SH-SY5Y (cell line): ENCODE measurements around the gene PPP1R14C.

Experiments
- GATA2 ChIP-seq: IDR thresholded peaks from 2 replicates; pipeline ENCODE4 v1.6.1; 2011; ENCODE audit warnings: mild to moderate bottlenecking, low read depth, low read length
- GATA3 ChIP-seq: IDR thresholded peaks from 2 replicates; pipeline ENCODE4 v1.6.1; 2011; ENCODE audit warnings: low read depth, mild to moderate bottlenecking, low read length, moderate library complexity

Gene PPP1R14C

DNA sequence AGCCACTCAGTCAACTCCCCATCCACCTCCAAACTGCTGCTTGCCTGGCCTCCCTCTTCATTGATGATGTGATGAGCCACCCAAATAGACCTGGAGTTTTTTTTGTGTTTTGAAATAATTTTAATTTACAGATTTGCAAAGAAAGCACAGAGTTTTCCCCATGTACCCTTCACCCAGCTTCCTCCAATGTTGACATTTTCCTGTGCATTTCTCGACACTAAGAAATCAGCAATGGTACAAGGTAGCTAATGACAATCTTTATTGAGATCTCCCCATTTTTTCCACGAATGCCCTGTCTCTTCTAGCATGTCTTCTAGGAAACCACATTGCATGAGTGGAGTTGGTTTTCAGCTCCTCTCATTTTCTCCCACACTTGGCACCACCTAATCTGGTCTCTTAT is 30.1 kb downstream of the PPP1R14C start:
- TF ChIP-seq GATA2 (no peak), GATA3 (no peak)

GRCh38 chr6:150175586-150176151 is 32.8 kb downstream of the PPP1R14C start:
- TF ChIP-seq GATA3 (no peak), GATA2 (no peak)

DNA sequence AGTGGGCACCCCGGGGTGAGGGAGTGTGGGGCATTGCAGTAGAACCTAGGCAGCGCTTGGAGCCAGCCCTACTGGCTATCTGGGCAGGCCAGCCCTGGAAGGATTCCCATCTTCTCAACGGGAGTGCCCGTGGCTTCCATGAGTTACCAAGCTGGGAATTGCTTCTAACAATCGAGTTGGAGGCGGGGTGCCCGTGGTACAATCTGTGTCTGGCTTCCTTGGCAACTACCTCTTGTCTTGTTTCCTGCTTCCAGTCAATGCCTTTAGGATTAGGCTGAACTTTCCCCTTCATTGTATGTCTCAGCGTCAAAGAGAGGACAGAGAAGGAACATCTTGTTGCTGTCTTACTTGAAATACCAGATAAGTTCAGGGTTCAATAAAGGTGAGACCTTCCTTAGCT is 33.3 kb downstream of the PPP1R14C start:
- TF ChIP-seq GATA2 (no peak), GATA3 (no peak)

- no peak for TF ChIP-seq GATA2
- no peak for TF ChIP-seq GATA3
These were observed 33.8 kb downstream of the PPP1R14C start for GRCh38 chr6:150176659-150177058.

DNA sequence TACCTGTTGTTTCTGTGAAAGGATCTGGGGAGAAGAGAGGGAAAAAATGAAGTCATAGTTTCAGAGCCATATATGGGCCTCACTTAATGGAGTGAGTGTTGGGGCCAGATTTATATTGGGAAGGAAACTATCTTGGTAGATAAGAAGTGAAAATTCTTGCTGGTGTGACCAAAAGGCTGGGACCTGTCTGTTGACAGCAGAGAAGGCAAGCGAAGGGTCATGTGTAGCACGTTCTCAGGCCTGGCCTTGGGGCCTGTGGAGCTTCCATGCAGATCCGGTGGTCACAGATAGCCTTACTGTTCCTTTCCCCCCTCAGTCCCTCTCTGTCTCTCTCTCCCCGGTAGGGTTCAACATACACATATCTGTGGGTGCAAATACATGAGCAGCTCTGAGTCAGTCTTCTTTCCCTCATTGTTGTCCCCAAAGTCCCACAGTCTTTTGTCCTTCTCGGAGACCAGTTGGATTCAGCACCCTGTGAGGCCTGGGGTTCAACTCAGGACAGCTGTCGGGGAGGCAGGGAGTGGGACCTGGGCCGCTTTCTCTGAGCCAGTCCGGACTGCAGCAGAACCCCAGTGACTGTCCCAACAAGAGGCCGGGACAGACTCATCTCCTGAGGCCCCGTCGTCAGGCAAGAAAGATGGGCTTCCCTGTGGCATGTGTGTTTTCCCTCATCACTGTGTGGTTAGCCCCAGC is 34.6 kb downstream of the PPP1R14C start:
- TF ChIP-seq GATA2 = no peak
- no peak for TF ChIP-seq GATA3

GRCh38 chr6:150177952-150178520 is 35.2 kb downstream of the PPP1R14C start:
- TF ChIP-seq GATA3 (no peak), GATA2 (no peak)

GRCh38 chr6:150179030-150179429 is 36.2 kb downstream of the PPP1R14C start:
- no peak for TF ChIP-seq GATA2
- TF ChIP-seq GATA3 = no peak

DNA sequence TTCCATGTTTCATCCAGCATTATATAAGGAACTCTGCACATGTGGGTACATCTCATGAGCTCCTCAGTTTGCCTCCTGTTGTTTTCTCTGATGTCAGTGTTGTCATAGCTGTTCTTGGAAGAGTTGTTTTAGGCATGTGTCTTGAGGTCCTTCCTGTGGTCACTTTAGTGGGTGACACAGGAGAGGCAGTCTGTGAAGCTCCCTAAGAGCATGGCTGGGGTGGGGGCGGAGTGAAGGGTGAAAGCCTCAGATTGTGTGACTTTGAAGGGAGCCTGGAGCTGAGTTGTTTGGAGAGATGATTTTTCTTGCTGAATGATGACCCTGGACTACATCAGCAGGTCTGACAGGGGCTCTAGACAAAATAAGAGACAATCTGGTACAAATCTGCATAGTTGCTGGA is 37.7 kb downstream of the PPP1R14C start:
- TF ChIP-seq GATA3 = no peak
- no peak for TF ChIP-seq GATA2

- TF ChIP-seq GATA3 (no peak), GATA2 (no peak)
These were observed 39.7 kb downstream of the PPP1R14C start for GRCh38 chr6:150182460-150183078.

- TF ChIP-seq GATA3 = no peak
- no peak for TF ChIP-seq GATA2
These were observed 40.3 kb downstream of the PPP1R14C start for GRCh38 chr6:150183105-150183504.

DNA sequence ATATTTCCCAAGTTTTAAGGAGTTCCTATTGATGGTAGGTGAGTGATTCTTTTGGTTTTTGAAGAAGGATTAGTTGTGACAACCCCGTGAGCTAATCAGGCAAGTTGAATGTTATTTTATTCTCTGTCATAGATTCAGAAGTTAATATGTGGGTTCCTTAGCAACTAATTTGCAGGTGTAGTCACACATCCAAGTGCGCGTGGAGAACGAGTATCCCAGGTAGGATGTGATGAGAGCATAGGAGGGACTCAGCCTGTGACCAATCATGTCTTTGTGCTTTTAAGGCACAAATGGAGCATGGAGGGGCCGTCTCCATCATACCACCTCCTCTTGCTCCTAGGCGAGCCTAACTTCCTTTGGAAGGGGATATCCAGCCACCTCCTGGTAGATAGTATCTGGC is 41.1 kb downstream of the PPP1R14C start:
- TF ChIP-seq GATA3 (no peak), GATA2 (no peak)

DNA sequence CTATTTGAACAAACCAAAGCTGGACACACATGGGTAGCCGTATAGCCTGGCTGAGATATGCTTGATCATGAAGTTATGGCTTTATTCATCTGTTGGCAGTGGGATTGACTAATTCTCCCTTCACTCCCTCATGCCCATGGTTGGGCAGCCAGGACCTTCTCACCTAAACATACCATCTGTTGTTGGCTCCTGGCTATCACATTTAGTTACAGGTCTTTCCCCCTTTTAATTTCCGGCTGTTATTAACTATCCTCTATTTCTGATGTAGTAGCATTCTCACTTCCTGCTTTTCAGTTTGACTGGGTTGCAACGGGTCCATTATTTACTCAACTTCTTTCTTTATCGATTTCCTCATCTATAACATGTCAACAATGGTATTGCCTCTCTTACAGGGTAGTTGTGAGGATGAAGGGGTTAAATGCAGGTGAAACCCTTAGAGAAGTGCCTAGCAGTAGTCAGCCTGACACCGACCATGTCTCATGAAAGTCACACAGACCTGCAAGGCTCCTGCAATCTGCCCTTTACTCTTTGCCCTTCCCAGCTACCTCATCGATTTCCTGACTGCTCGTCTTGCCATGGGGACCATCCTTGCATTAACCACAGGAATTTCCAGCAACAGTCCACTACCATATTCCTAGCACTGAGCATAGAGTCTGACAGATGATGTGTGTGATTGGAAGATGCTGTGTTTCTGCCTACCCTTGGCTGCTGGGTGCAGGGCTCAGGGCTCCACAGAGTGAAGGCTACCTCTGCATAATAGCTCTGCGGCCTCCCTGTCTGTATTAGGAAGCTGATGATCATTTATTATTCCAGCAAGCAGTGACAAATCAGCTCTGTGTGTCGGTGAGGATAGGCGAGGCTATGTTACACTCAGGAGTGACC is 42.2 kb downstream of the PPP1R14C start:
- TF ChIP-seq GATA2 (no peak), GATA3 (no peak)

- no peak for TF ChIP-seq GATA2
- no peak for TF ChIP-seq GATA3
These were observed 42.9 kb downstream of the PPP1R14C start for GRCh38 chr6:150185732-150186117.

DNA sequence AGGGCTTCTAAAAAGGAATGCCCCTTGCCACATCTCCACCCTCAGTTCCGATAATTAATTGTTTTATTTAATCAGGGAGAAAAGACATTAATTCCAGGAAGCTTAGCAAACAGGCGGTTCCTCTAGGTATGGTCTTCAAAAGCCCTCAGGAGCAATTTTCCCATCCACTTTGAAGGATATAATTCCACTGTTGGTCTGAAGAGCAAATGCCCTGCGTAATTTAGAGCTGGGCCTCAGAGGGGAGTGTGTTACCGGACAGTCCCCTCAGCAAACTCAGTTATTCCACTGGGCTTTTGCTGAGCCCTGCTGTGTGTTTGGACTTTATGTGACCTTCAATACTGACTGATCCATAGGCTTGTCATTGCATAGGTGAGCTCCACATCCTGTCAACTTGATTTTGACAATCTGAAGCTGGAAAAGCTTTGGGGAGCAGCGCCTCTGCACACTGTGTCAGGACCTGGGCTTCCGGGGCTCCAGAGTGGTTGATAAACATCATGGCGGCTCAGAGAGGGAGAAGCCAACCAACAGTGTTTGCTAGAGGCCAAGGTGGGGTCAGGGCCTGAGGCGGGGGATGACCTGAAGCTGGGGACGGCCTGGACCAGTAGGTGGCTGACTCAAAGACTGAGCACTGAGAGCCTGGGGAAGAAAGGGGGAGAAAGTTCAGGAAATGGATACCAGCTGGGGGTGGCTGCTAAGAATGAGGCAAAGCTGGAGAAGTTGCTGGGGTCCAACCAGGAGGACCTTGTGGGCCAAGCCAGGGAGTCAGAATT is 43.5 kb downstream of the PPP1R14C start:
- TF ChIP-seq GATA2 = no peak
- TF ChIP-seq GATA3 = no peak
